HepG2 (cell line): ENCODE measurements around the gene SAE1. TPM values are rescaled to one million over a fixed set of nuclear protein-coding genes. Genes with fewer than 3 reads are reported as not detected.
A peak's percentile ranks its signal among the peaks of the same experiment; 100 is the strongest.

Experiments
- HDAC2 ChIP-seq: sonication (generic); formaldehyde crosslinking; IDR thresholded peaks from 2 replicates; pipeline ENCODE4 v1.4.0; 2020; ENCODE audit warnings: missing genetic modification reagents
- HOXD1 ChIP-seq: sonication (generic); formaldehyde crosslinking; IDR thresholded peaks from 2 replicates; pipeline ENCODE4 v1.5.0; 2020; ENCODE audit warnings: missing genetic modification reagents
- KLF6 ChIP-seq: IDR thresholded peaks from 2 replicates; pipeline ENCODE4 v1.8.0; 2016; ENCODE audit warnings: missing biosample characterization, missing genetic modification reagents
- MZF1 ChIP-seq: sonication (generic); formaldehyde crosslinking; IDR thresholded peaks from 2 replicates; pipeline ENCODE4 v1.8.1; 2023; ENCODE audit warnings: mild to moderate bottlenecking, missing genetic modification reagents, borderline replicate concordance
- NFKB2 ChIP-seq: sonication (generic); formaldehyde crosslinking; IDR thresholded peaks from 2 replicates; pipeline ENCODE4 v1.4.0; 2020; ENCODE audit warnings: missing genetic modification reagents, borderline replicate concordance
- NRL ChIP-seq: sonication (generic); formaldehyde crosslinking; IDR thresholded peaks from 2 replicates; pipeline ENCODE4 v1.5.0; 2020; ENCODE audit warnings: missing genetic modification reagents, mild to moderate bottlenecking, moderate library complexity, borderline replicate concordance
- ZKSCAN5 ChIP-seq: sonication (generic); formaldehyde crosslinking; IDR thresholded peaks from 2 replicates; pipeline ENCODE4 v1.5.1; 2020; ENCODE audit warnings: mild to moderate bottlenecking, missing genetic modification reagents
- ZNF331 ChIP-seq: sonication (generic); formaldehyde crosslinking; IDR thresholded peaks from 2 replicates; pipeline ENCODE4 v1.4.0; 2020; ENCODE audit warnings: missing genetic modification reagents
- ZNF616 ChIP-seq: sonication (generic); formaldehyde crosslinking; IDR thresholded peaks from 2 replicates; pipeline ENCODE4 v1.5.0; 2020; ENCODE audit warnings: low read depth, mild to moderate bottlenecking, missing genetic modification reagents
- ZNF850 ChIP-seq: sonication (generic); formaldehyde crosslinking; conservative IDR thresholded peaks from 2 replicates; pipeline ENCODE4 v1.9.0; 2021; ENCODE audit warnings: mild to moderate bottlenecking, missing genetic modification reagents
- polyA plus RNA-seq, 8 experiments: library from polyadenylated mRNA; depleted of rRNA in 3 of 8; stranded (reverse) in 7 of 8; unstranded in 1 of 8; fragments of >200 nt; fragmentation: Illumina TruSeq in 4 of 8; extraction: Trizol in 4 of 8; gene quantifications; 2 replicates each; pipeline versions ENCODE4 v1.2.1 to v1.2.3, GENCODE V29; 2011 to 2016; ENCODE audit warnings: low read depth in 4 of 8, missing spikeins in 1 of 8, mixed read lengths in 1 of 8; ENCODE audit not compliant: insufficient read depth in 1 of 8
- total RNA-seq, 5 experiments: library from RNA; depleted of rRNA; stranded (reverse); fragments of >200 nt; fragmentation: Illumina TruSeq; extraction: Trizol; gene quantifications; 2 replicates each; pipeline ENCODE4 v1.2.3, GENCODE V29; 2016; ENCODE audit warnings: low read depth in 1 of 5
- TF ChIP-seq, protein P1 (sequence below): IDR thresholded peaks from 2 replicates; pipeline ENCODE4 v1.4.0; 2020; ENCODE audit warnings: mild to moderate bottlenecking, missing genetic modification reagents
- TF ChIP-seq, protein P2 (sequence below): sonication (generic); formaldehyde crosslinking; IDR thresholded peaks from 2 replicates; pipeline ENCODE4 v1.4.0; 2020; ENCODE audit warnings: missing genetic modification reagents
- TF ChIP-seq, protein P3 (sequence below), 2 experiments: IDR thresholded peaks; 2 replicates each; pipeline ENCODE4 v1.6.1; 2011 to 2012; ENCODE audit warnings: low read length in 2 of 2, borderline replicate concordance in 1 of 2, low read depth in 1 of 2, mild to moderate bottlenecking in 1 of 2, moderate library complexity in 1 of 2
- TF ChIP-seq, protein P4 (sequence below): IDR thresholded peaks from 2 replicates; pipeline ENCODE4 v1.6.1; 2016; ENCODE audit warnings: mild to moderate bottlenecking
- TF ChIP-seq, protein P5 (sequence below): IDR thresholded peaks from 2 replicates; pipeline ENCODE4 v1.6.1; 2018; ENCODE audit warnings: missing genetic modification reagents

The SAE1 gene
- total and polyA plus RNA-seq, 2 of the 13 experiments (the other 11 are each of a cell fraction or from before 2014, with no cell fraction given): 87.6 to 197 TPM

DNA sequence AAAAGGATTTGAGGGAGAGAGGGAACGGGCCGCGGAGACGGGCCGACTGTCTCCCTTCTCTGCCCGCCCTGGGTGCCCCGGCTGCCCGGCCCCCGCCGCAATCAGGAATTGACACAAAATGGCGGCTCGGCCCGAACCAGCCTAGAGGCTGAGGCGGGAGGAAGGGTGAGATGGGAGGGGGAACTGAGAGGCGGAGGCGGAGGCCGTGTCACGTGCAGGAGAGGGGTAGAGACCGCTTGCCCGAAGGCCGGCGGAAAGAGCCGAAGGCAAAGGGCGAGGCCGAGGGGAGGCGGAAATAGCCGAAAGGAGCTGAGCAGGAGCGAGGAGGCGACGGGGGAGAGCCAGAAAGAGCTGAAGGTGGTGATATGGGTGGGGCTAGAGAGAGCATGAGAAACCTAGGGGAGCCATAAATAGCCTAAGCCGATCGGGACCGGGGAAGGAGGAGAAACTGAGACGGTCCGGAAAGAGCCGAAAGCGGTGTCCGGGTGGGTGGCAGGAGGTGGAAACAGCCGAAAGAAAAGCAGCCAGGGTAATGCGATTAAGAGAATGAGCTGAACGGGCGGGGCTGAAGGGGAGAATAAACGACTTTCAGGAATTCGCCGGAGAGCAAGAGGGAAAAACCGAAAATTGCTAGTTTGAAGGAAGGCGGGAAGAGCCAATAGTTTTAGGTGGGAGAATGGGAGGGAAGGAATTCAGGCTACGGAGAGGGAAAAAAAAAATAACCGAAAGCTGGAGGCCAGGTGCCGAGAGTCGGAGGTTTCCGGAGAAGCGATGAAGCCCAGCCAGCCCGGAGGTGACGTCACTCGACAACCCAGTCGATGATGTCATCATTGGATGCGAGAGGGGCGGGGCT is 17.4 kb upstream of the SAE1 start, which contains the start of gene ZC3H4 (continued):
- TF ChIP-seq, protein P1, sequence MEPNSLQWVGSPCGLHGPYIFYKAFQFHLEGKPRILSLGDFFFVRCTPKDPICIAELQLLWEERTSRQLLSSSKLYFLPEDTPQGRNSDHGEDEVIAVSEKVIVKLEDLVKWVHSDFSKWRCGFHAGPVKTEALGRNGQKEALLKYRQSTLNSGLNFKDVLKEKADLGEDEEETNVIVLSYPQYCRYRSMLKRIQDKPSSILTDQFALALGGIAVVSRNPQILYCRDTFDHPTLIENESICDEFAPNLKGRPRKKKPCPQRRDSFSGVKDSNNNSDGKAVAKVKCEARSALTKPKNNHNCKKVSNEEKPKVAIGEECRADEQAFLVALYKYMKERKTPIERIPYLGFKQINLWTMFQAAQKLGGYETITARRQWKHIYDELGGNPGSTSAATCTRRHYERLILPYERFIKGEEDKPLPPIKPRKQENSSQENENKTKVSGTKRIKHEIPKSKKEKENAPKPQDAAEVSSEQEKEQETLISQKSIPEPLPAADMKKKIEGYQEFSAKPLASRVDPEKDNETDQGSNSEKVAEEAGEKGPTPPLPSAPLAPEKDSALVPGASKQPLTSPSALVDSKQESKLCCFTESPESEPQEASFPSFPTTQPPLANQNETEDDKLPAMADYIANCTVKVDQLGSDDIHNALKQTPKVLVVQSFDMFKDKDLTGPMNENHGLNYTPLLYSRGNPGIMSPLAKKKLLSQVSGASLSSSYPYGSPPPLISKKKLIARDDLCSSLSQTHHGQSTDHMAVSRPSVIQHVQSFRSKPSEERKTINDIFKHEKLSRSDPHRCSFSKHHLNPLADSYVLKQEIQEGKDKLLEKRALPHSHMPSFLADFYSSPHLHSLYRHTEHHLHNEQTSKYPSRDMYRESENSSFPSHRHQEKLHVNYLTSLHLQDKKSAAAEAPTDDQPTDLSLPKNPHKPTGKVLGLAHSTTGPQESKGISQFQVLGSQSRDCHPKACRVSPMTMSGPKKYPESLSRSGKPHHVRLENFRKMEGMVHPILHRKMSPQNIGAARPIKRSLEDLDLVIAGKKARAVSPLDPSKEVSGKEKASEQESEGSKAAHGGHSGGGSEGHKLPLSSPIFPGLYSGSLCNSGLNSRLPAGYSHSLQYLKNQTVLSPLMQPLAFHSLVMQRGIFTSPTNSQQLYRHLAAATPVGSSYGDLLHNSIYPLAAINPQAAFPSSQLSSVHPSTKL (CRISPR knock-in tag): peak; percentile 66
- TF ChIP-seq HOXD1 (CRISPR knock-in tag): peak; percentile 34; the same call in 1 of the 2 replicates
- TF ChIP-seq ZNF331: peak; percentile 65; the same call in 1 of the 2 replicates
- TF ChIP-seq MZF1 (CRISPR knock-in tag): no peak
- TF ChIP-seq NFKB2 (CRISPR knock-in tag): peak; percentile 67; the same call in 1 of the 2 replicates
- TF ChIP-seq HDAC2 (CRISPR knock-in tag): peak; percentile 75
- TF ChIP-seq, protein P2, sequence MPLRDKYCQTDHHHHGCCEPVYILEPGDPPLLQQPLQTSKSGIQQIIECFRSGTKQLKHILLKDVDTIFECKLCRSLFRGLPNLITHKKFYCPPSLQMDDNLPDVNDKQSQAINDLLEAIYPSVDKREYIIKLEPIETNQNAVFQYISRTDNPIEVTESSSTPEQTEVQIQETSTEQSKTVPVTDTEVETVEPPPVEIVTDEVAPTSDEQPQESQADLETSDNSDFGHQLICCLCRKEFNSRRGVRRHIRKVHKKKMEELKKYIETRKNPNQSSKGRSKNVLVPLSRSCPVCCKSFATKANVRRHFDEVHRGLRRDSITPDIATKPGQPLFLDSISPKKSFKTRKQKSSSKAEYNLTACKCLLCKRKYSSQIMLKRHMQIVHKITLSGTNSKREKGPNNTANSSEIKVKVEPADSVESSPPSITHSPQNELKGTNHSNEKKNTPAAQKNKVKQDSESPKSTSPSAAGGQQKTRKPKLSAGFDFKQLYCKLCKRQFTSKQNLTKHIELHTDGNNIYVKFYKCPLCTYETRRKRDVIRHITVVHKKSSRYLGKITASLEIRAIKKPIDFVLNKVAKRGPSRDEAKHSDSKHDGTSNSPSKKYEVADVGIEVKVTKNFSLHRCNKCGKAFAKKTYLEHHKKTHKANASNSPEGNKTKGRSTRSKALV (CRISPR knock-in tag): peak; percentile 60; the same call in 1 of the 2 replicates
- TF ChIP-seq, protein P3, sequence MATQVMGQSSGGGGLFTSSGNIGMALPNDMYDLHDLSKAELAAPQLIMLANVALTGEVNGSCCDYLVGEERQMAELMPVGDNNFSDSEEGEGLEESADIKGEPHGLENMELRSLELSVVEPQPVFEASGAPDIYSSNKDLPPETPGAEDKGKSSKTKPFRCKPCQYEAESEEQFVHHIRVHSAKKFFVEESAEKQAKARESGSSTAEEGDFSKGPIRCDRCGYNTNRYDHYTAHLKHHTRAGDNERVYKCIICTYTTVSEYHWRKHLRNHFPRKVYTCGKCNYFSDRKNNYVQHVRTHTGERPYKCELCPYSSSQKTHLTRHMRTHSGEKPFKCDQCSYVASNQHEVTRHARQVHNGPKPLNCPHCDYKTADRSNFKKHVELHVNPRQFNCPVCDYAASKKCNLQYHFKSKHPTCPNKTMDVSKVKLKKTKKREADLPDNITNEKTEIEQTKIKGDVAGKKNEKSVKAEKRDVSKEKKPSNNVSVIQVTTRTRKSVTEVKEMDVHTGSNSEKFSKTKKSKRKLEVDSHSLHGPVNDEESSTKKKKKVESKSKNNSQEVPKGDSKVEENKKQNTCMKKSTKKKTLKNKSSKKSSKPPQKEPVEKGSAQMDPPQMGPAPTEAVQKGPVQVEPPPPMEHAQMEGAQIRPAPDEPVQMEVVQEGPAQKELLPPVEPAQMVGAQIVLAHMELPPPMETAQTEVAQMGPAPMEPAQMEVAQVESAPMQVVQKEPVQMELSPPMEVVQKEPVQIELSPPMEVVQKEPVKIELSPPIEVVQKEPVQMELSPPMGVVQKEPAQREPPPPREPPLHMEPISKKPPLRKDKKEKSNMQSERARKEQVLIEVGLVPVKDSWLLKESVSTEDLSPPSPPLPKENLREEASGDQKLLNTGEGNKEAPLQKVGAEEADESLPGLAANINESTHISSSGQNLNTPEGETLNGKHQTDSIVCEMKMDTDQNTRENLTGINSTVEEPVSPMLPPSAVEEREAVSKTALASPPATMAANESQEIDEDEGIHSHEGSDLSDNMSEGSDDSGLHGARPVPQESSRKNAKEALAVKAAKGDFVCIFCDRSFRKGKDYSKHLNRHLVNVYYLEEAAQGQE (IDR thresholded peaks at IDR 0.05; ENCODE audit: borderline replicate concordance in 1 of 2, low read depth in 1 of 2, low read length in 2 of 2): no peak
- TF ChIP-seq, protein P4, sequence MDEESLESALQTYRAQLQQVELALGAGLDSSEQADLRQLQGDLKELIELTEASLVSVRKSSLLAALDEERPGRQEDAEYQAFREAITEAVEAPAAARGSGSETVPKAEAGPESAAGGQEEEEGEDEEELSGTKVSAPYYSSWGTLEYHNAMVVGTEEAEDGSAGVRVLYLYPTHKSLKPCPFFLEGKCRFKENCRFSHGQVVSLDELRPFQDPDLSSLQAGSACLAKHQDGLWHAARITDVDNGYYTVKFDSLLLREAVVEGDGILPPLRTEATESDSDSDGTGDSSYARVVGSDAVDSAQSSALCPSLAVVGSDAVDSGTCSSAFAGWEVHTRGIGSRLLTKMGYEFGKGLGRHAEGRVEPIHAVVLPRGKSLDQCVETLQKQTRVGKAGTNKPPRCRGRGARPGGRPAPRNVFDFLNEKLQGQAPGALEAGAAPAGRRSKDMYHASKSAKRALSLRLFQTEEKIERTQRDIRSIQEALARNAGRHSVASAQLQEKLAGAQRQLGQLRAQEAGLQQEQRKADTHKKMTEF (CRISPR knock-in tag): 0 out of 2 replicates have a peak, but pooled peaks have one; percentile 26
- peak; percentile 94 for TF ChIP-seq ZKSCAN5 (CRISPR knock-in tag)
- TF ChIP-seq ZNF850 (CRISPR knock-in tag): no peak
- TF ChIP-seq KLF6 (CRISPR knock-in tag): peak; percentile 46; the same call in 1 of the 2 replicates
- TF ChIP-seq NRL: peak; percentile 66; the same call in 1 of the 2 replicates
- TF ChIP-seq ZNF616: peak; percentile 84; the same call in 1 of the 2 replicates
- TF ChIP-seq, protein P5, sequence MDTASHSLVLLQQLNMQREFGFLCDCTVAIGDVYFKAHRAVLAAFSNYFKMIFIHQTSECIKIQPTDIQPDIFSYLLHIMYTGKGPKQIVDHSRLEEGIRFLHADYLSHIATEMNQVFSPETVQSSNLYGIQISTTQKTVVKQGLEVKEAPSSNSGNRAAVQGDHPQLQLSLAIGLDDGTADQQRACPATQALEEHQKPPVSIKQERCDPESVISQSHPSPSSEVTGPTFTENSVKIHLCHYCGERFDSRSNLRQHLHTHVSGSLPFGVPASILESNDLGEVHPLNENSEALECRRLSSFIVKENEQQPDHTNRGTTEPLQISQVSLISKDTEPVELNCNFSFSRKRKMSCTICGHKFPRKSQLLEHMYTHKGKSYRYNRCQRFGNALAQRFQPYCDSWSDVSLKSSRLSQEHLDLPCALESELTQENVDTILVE (CRISPR knock-in tag): 0 out of 2 replicates have a peak, but pooled peaks have one; percentile 21
